Tibial nerve (tissue), 3 donors: ENCODE results near the gene RABEP2.

ENCODE experiments used
- EP300 ChIP-seq, 2 donors: sonication (generic); formaldehyde crosslinking; IDR thresholded peaks; one replicate each; pipeline ENCODE4 v1.6.1; 2017; ENCODE audit warnings: antibody characterized with exemption in 2 of 2, mild to moderate bottlenecking in 1 of 2
- POLR2A ChIP-seq, 2 donors: fragments of 450-650 bp; IDR thresholded peaks; one replicate each; pipeline ENCODE4 v1.6.1; 2017; ENCODE audit warnings: antibody characterized with exemption in 2 of 2, mild to moderate bottlenecking in 2 of 2, moderate library complexity in 2 of 2

DNA sequence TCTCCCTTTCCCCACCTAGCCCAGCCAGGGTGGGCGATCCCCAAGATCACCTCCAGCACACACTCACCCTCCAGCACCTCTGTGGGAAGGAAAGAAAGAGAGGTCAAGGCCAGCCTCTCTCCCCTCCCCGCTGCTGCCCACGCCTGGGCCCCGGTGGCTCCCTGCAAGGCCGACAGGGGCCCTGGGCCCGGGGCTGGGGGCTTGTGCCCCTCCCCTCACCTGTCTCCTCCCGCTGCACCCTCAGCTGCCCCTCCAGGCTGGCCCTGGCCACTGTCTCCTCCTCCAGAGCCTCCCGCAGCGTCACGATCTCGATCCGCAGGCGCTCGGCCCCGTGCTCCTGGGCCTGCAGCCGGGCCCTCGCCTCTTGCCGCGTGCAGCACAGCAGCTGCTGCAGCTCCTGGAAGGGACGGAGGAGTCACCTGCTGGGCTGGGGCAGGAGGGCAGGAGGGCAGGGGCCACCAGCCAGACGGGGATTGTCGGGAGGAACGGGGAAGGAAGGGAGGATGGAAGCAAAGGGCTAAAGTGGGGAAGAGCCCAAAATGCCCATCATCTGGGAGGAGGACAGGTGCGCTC is 19.2 kb downstream of the RABEP2 start:
- TF ChIP-seq EP300 (IDR thresholded peaks at IDR 0.05) (no peak), POLR2A (IDR thresholded peaks at IDR 0.05) (no peak)
